ENCODE measurements around the gene LNPEP.

Gene LNPEP

DNA sequence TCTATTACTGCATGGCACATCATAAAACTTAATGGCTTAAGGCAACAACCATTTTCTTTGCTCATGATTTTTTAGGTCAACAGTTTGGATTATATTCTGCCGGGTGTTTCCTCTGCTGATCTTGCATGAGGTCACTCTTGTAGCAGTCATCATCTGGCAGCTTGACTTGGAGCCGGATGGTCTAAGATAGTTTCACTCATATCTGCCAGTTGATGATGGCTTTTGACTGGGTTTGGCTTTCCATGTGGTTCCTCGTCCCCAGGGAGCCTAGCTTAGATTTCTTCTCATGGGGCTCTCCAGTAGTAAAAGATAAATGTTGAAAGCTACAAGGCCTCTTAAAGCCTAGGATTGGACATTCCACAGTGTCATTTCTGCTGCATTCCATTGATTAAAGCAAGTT, 27.4 kb downstream of the LNPEP start:
- no peak for DNase-seq

DNA sequence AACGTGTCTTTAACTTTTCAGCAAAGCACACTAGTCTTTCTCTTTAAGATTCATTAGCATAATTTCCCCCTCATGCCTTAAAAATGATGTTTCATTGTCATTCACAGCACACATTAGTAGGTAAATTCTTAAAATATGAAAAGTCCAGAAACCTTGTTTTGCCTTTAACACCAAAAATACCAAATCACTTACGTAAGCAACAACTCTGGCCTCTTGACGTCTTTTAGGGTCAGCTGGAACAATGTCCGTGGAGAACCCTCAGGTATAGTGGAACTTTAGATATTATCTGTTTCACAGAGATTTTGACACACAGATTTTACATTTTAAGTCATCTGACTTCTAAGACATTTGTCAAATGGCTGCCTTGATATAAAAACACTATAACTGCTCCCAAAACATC, 30.9 kb downstream of the LNPEP start:
- DNase-seq, result no peak

DNA sequence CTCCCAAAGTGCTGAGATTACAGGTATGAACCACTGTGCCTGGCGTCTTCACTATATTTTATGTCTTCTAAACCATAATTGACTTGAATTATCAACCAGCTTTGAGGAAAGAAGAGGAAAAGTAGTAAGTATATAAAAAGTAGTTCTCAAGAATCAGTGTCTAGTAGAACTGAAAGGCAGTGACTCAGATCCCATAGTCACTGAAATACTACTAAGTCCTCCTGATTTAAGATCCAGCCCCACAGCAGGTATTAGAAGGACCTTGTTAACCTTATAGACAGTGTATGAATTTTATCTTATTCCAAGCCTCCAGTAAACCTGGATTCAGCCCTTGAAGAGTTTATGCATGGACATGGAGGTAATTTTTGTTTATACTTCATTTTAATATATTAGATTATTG, 31.5 kb downstream of the LNPEP start:
- DNase-seq, result no peak

DNA sequence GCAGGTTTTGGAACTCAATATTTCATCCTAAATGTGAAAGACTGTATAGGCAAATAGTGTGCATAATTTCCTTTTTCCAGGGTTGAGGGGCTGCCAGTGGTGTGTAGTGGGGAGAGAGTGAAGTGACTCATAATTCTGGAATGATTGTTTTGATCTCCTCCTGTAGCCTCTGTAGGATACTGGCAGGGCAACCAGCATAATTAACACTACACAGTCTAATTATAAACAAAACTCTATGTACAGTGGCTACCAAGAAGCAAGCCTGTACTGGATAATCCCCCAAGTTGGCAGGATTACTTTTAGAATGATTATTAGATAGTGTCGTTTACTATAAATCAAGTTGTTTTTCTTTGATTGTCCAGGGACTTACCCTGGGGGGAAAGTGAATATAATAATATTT, 32.2 kb downstream of the LNPEP start:
- no peak for DNase-seq

DNA sequence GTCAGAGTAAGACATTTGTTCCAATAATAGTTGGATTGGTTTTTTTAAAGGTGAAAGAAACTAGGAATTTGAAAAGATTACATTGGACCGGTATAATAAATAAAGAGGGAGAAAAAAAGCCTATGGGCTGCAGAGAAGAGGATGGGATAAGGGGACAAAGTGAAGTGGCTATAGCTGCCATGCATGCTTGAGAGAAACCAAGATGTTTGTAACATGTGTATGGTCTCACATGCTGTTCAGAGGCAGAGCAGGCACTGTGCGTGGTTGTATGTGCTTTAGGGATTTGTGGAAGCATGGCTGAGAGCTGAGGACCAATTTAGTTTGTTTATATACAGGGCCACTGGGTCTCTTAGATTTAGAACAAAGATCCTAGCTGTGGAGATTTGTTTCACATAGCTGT, 32.7 kb downstream of the LNPEP start:
- DNase-seq, result no peak

DNA sequence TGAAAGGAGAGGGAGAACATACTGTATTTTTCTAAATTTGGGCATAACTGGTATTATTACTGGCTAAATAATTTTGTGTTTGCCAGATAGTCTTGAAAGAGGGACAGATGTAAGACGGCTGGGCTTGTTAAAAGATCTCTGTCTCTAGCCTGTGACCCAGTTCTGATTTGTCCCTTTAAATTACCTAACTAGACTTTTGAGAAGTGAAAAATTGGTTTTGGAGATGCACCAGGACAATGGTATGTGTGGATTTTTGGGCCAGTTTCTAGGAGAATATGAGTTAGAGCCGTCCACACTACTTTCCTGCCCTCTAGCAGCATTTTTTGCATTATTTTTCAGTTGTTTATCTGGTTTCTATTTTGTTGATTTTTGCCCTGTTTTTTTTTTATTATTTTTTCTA, 33.5 kb downstream of the LNPEP start:
- DNase-seq, result no peak

DNA sequence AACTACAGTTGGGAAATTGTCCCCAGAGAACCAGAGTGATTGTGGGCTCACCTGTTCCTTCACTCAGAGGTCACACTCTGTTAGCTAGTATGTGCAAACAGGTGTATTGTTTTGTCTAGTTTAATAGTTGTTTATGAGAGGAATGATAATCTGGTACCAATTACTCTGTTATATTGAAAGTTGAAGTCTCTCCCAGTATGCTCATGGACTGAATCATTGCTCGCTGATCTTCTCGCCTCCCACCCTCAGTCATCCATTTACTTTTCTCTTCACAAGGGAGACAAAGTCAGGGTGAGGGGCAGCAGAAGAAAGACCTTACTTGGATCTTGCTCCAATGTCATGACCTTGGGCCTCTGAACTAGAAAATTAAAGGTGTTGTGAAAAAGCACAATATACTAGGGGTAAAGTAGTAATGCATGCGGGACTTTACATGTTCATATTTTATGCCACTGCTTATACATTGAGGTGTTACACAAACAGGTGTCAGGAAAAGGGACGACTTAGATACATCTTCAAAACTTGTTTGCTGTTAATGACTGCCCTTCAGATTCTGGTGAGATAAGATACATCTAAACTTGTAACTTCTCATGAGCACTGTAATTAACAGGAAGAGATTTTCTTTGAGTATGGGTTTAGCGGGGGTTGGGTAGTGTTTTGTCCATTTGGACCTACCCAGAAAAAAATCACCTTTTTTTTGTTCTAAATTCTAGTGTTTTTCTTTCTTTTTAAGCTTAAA, 36.9 kb downstream of the LNPEP start:
- DNase-seq, result no peak

DNA sequence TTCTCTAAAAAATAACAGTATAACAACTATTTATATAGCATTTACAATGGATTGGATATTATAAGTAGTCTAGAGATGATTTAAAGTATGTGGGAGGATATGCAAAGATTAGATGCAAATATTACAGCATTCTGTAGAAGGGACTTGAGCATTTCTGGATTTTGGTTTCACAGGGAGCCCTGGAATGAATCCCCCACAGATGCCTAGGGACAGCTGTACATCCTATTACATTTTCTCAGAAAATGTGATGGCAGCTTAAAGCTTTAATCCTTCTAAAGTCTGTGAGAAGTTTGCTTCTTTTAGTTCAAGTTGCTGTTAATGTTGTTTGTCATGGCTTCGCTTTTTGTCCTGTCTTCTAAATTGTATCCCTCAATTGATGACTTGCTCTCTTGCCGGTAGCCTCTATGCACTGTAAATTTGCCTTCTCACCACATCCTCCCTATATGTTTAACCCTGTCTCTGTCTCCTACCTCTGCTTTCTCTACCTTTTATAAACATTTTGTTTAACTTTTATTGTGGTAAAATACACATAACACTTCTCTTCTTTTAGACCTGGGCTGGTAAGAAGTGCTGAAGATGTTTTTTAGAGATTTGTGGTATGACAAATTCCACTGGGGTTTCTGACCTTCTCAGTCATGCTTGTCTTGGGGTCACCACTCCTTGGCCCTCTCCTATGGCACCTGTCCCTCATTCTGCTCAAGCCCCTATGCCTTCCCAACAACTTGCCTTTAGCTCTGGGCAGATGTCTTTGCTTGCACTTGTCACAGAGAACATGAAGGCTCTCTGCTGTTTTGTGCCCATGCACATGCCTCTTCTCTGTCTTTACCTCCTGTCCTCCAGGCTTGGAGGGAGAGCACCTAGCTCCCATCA, 37.9 kb downstream of the LNPEP start:
- no peak for DNase-seq

DNA sequence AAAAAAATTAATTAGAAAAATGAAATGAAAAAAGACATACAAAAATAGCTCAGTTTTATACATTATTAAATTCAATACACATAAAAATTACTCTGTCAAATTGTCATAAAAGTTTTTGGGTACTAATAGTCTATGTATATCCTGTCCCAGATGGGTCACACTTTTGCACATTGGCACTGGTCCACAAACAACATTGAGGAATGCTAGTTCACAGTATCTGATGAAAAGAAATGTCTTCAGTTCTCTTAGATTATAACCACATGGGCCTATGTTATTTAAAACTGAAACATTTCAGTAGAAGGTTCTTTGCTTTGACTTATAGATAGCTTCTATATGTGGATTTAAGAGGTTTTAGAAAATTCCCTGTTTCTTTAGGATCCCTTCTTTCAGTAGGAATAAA, 39.8 kb downstream of the LNPEP start:
- DNase-seq, result no peak

DNA sequence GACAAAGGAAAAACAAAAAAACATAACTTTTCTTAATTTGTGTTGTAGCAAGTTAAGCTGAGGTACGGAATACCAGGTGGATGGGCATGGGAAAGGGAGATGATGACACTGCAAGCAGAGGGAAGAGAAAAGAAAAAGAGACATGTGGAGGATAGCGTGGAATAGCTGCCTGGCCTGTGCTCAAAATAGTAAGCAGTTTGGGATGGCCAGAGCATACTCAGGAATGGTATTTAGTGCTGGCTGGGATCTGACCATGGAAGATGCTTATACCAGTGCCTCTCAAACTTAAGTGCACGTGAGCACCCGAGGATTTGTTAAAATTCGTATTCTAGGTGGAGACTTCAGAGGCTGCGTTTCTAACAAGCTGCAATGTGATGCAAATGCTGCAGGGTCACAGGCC, 41.3 kb downstream of the LNPEP start:
- no peak for DNase-seq

DNA sequence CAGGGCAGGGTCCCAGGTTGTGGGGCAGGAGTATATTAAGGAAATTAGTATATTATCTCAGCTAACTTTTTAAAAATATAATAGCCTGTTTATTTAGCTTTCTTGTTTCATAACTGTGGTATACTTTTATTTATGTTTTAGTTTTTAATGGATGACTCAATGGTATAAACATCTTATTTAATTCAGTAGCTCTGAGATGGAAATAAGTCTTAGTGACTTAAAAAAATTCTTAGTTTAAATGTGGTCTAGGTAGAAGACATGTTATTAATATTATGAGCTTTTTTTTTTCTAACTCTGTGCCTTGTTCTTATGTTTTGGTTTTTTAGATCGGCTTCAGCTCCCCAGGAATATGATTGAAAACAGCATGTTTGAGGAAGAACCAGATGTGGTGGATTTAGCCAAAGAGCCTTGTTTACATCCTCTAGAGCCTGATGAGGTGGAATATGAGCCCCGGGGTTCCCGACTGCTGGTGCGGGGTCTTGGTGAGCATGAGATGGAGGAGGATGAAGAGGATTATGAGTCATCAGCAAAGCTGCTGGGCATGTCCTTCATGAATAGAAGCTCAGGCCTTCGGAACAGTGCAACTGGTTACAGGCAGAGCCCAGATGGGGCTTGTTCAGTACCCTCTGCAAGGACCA, 43.1 kb downstream of the LNPEP start:
- DNase-seq, result no peak

DNA sequence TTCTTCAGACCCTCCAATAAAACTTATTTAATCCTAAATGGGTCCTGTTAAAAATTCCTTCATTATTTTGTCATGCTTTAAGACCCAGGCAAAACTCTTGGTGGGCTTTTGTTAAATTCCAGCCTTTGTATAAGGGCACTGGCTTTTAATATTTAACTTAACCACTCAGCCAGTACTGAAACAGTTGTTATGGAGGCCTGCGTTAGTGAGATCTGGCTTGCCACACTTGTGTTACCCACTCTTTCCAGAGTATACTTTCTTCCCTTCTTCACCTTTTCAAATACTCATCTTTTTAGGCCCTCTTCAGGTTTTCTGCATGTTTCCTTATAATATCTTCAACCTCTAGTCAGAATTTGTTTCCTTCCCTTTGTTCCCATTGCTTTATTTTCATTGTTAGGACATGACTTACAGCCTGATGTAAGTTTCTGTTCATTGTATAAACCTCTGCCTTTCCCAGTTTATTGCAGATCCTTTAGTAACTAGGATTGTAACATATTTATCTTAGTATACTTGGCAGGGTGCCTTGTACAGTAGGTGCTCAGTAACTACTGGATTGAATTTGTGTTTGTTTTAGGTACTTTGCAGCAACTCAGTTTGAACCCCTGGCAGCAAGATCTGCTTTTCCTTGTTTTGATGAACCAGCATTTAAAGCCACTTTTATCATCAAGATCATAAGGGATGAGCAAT, 48.8 kb downstream of the LNPEP start:
- no peak for DNase-seq

DNA sequence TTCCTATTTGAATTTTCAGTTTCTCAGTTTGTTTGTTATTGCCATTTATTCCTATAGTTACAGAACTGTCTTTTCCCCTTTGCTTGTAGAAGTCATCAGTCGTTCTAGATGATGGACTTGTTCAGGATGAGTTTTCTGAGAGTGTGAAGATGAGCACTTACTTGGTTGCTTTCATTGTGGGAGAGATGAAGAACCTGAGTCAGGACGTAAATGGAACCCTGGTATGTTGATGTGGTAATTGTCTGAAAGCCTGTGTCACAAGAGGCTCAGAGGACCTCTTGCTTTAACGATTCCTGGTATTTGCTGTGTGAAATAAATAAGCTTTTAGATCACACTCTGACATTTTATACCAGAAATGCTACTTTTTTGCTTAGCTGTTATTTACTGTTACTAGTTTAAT, 50.6 kb downstream of the LNPEP start:
- DNase-seq, result no peak

DNA sequence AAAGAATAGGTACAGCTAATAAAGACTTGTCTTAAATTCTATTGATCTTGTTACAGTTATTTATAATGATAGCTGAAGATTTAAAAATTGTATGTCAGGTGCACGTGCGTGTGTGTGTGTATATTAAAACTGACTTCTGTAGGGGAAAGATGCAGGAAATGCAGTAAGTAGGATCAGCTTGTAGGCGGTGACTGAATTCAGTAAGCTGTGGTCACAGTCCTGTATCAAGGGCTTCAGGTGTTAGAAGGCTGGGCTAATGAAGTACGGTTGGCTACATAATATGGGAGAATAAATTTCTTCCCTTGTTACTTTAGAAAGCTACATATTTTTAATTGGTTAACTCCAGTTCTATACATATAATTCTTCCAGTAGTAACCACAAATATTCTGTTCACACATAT, 54.2 kb downstream of the LNPEP start:
- no peak for DNase-seq

DNA sequence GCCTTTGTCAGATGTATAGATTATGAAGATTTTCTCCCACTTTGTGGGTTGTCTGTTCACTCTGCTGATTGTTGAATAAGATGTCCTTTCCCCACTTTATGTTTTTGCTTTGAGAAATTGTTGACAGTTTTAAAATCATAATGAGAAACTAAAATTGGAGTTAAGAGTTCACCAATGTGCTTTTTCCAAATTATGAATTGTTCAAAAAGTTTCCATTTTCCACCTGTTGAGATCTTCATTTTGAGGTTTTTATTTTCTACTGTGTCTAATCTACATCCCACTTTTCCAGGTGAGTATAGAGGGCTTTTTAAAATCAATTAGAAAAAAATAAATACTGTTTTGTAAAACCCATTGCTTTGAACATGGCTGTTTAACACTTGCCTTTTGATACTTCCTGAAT, 55.8 kb downstream of the LNPEP start:
- DNase-seq, result no peak

DNA sequence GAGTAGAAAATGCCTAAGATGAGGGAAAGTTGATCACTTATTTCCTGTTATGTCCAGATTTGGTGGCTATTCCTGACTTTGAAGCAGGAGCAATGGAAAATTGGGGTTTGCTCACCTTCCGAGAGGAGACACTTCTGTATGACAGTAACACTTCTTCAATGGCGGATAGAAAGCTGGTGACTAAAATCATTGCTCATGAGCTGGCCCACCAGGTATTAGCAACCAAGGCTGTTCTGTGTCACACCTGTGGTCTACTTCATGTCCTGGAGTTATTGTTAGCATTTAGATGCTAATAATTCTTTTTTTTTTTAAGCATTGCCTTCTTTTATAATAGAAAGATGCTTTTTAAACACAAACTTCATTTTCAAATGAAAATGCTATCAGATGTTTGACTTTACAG, 57.9 kb downstream of the LNPEP start:
- DNase-seq, result no peak

DNA sequence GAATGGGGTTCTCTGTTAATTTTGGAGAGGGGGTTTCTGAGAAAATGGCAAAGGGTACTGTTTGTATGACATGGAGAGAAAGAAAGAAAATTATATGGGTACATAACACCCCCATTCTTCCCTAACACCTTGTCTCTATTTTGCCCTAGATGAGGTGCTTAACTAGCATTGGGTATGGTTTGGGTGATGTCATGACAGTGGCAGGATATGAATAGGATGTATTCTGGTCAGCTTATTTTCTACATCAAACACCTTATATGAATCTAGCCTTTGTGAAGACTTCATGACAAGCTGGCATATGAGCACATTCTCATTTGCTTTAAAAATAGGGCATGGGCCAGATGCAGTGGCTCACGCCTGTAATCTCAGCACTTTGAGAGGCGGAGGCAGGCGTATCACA, 58.6 kb downstream of the LNPEP start:
- no peak for DNase-seq

DNA sequence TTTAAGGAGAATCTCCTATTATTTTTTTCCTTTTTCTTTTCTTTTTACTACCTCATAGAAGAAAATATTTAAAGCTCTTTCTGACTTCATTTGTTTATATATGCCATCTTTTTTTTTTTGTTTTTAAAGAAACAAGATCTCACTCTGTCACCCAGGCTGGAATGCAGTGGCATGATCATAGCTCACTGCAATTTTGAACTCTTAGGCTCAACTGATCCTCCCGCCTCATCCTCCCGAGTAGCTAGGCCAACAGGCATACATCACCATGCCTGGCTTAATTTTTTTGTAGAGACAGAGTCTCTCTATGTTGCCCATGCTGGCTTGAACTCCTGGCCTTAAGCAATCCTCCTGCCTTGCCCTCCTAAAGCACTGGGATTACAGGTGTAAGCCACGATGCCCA, 59.5 kb downstream of the LNPEP start:
- DNase-seq, result no peak

DNA sequence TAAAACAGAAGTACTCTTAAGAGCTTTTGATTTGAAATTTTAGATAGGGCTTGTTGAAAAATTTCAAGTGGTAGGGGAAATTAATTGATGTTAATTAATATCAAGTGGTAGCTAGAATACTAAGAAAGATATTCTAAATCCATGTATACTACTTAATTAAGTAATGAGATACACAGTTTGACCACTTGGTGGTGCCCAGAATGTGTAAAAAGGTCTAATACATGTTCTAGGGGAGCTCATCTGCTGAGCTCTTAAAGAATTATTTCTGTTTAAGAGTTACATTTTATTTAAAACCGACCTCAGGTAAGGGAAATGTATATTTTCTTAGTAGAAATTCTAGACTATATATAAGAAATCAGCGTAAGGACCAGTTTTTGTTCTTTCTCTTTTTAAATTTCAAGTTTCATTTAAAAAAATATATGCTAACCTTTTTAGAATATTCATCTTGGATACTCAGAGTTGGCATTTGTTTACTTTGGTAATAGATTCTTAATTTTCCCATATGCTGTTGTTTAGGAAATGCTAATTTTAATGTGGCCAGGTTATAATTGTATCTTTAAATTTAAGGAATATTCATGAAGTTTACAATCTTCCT, 61.5 kb downstream of the LNPEP start:
- no peak for DNase-seq

DNA sequence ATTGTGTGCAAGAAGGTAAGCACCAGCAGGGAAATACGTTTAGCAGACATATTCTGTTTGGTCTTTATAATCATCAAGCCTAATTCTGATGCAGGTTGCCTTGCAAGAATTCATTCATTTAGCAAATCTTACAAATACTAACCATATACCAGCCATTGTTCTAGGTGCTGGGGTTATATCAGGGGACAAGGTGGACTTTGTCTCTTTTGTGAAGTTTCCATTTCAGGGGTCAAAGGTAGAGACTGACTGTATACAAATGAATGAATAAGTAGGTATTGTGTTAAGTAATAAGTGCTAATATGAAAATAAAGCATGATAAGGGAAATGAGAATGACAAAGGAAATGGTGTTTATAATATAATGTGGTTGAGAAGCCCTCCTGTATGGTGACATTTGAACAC, 64.0 kb downstream of the LNPEP start:
- DNase-seq, result no peak

DNA sequence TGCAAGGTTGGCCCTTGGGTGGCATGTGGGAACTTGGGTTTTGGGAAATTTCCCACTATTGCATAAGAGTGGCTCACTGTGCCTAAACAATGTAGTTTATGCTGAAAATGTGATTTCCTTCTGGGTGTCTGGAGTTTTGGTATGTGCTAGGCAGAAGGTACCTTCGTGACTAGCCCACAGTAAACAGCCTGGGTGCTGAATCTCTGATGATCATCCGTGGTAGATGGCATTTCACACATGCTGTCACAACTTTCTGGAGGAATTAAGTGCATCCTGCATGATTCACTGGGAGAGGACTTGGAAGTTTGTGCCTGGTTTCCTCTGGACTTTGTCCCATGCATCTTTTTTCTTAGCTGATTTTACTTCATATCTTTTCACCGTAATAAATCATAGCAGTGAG, 64.5 kb downstream of the LNPEP start:
- DNase-seq, result no peak

DNA sequence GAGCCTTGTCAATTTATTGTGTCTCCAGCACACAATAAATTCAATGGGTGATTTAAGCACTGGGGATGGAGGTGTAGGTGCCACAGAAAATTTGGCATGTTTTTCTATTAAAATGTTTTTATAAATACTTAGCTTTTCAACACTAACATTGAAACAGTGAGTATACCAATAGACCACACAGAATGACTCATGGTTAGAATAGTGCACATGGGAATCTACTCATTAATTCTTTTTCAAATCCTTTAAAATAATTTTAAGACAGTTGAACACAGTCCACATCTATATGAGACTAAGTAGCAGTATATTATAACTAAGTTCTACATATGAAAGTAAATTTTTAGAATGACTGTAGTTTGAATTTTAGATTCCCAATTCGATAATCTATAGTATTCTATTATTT, 67.1 kb downstream of the LNPEP start:
- DNase-seq, result no peak

DNA sequence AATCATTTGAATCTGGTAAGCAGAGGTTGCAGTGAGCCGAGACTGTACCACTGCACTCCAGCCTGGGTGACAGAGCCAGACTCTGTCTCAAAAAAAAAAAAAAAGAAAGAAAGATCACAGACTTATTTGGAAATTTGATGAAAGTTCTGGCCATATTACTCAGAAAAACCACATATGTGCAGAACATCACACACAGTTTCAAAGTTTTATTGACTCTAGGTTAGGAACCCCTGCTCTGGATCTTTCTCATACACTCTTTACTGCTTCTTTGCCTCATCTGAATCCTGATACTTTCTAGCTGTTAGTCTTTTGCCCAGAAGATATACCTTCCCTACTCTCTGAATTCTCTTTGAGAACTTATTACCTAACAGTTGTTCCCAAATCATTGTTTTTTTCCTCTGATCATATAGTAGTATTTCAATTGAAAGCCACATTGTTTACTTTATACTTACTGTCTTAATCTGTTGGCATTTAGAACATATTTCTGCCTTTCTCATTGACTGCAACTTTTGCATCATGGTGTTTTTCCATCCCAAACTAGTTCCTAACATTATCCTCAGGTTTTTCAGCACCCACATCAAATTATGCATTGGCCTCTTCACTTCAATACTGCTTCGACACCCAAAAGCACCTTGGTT, 68.7 kb downstream of the LNPEP start:
- DNase-seq, result no peak
